ENCODE data around the gene C16orf82. TPM values are rescaled to one million over a fixed set of nuclear protein-coding genes. Genes with fewer than 3 reads are reported as not detected.

The C16orf82 gene
- total RNA-seq, 2 donors from 2014 or later, result not detected

DNA sequence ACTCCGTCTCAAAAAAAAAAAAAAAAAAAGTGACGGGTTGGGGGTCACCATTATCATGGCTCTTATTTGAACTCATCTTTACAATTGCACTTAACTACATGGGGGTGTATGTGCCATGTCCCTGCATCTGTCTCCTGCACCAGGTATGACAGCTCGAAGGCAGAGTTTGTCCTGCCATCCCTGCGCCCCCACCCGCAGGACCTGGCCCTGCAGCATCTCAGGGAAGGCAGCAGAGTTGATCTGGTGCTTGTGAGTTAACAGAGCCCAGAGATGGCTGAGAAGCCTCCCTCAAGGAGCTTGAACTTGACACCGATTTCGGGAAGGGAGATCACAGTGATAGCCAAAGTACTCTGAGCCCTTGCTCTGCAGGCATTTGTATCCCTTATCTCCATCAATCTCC lies 44.8 kb downstream of the C16orf82 start:
- no peak for ATAC-seq
- peaks cover 0 to 4% of the 10 kb centered on the region in 2 donors for H3K27me3 ChIP-seq
- H3K4me3 ChIP-seq, result no peak overlapping the region
- 38 to 58% methylated on average over 6 to 7 of the region's 7 CpGs for WGBS, 2 donors
- no peaks in the 10 kb centered on the region for H3K36me3 ChIP-seq (replicated peaks in 1 of 2; ENCODE audit: insufficient read depth in 1 of 2, low read depth in 2 of 2)
- H3K9me3 ChIP-seq, result no peaks in the 10 kb centered on the region
- intact Hi-C loops (cut with DNase I), result loop anchor here (10.0 kb wide), 1 partner anchor 1267 kb away; no protein-coding TSS in a partner anchor
- peaks cover 8% of the 10 kb centered on the region for H3K4me1 ChIP-seq
- TF ChIP-seq POLR2A (IDR thresholded peaks at IDR 0.05), result no peak
- TF ChIP-seq, protein P1, sequence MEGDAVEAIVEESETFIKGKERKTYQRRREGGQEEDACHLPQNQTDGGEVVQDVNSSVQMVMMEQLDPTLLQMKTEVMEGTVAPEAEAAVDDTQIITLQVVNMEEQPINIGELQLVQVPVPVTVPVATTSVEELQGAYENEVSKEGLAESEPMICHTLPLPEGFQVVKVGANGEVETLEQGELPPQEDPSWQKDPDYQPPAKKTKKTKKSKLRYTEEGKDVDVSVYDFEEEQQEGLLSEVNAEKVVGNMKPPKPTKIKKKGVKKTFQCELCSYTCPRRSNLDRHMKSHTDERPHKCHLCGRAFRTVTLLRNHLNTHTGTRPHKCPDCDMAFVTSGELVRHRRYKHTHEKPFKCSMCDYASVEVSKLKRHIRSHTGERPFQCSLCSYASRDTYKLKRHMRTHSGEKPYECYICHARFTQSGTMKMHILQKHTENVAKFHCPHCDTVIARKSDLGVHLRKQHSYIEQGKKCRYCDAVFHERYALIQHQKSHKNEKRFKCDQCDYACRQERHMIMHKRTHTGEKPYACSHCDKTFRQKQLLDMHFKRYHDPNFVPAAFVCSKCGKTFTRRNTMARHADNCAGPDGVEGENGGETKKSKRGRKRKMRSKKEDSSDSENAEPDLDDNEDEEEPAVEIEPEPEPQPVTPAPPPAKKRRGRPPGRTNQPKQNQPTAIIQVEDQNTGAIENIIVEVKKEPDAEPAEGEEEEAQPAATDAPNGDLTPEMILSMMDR (IDR thresholded peaks at IDR 0.05), result no peak
- no peak for DNase-seq
- no peak overlapping the region for H3K27ac ChIP-seq

DNA sequence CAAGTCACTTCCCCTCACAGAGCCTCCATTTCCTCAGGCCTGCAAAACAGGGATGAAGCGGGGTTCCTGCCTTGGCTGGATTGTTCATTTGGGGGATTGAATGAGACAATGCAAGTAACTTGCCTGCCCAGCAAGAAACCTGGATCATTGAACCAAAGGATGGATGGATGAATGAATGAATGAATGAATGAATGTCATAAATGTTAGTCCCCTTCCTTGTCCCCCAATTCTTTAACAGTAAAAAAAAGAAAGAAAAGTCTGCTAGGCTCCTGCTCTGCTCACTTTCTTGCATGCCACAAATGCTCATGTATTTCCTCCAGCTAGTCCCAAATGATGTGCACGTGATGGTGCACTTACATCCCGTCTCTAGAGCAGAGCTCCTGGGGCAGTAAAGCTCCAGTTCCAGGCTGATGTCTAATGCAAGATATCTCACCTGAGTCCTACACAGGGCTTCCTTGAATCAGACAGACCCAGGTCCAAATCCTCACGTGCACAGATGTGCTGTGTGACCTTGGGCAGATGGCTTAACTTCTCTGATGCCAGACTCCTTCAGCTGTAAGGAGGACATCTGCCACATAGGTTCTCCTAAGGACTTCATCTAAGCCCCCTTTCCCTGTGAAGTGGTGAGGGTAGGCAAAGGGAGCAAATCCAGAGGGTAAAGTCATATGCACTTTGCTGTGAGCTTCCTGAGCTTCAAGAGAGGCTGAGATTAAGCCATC lies 45.5 kb downstream of the C16orf82 start:
- Histone ChIP-seq H3K36me3 (replicated peaks in 1 of 2; ENCODE audit: insufficient read depth in 1 of 2, low read depth in 2 of 2) (no peaks in the 10 kb centered on the region), H3K9me3 (no peaks in the 10 kb centered on the region), H3K27me3 (peaks cover 0 to 4% of the 10 kb centered on the region in 2 donors), H3K27ac (no peak overlapping the region), H3K4me3 (no peak overlapping the region), H3K4me1 (peaks cover 8% of the 10 kb centered on the region)
- WGBS, 2 donors, result 49 to 57% methylated on average over 4 of the region's 4 CpGs
- intact Hi-C loops (cut with DNase I), result loop anchor here (10.0 kb wide), 1 partner anchor 1267 kb away; no protein-coding TSS in a partner anchor
- DNase-seq (no peak), ATAC-seq (no peak)
- no peak for TF ChIP-seq POLR2A (IDR thresholded peaks at IDR 0.05)
- TF ChIP-seq, protein P1 (IDR thresholded peaks at IDR 0.05), result no peak

DNA sequence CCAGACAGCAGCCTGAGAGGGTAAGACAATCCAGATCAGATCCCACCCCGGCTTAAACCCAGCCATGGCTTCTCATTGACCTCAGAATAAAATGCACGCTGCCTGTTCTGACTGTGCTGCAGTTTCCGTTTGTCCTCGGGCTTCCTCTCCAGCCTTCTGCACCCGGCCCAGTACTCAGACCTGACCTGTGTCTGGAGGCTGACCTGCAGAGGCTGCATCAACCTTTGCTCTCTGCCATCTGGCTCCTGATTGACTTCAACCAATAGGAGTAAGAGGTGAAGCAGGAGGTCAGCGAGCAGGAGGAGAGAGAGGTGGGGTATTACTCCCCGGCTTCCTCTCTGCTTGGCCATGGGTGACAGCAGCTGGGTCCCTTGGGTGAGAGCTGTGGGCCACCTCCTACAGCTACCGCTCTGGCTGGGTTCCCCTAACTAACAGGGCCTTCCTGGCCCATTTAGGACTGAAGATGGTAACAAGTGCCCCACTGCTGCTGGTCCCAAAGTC lies 46.7 kb downstream of the C16orf82 start:
- TF ChIP-seq, protein P1 (IDR thresholded peaks at IDR 0.05), result no peak
- TF ChIP-seq POLR2A (IDR thresholded peaks at IDR 0.05), result no peak
- Histone ChIP-seq H3K4me3 (no peak overlapping the region), H3K36me3 (replicated peaks in 1 of 2; ENCODE audit: insufficient read depth in 1 of 2, low read depth in 2 of 2) (no peaks in the 10 kb centered on the region), H3K27ac (no peak overlapping the region), H3K9me3 (no peaks in the 10 kb centered on the region), H3K27me3 (peaks cover 0 to 4% of the 10 kb centered on the region in 2 donors), H3K4me1 (peaks cover 8% of the 10 kb centered on the region)
- intact Hi-C loops (cut with DNase I), result loop anchor here (10.0 kb wide), 1 partner anchor 1269 kb away; no protein-coding TSS in a partner anchor
- DNase-seq (no peak), ATAC-seq (no peak)
- 35 to 45% methylated on average over 6 to 8 of the region's 8 CpGs for WGBS, 2 donors

DNA sequence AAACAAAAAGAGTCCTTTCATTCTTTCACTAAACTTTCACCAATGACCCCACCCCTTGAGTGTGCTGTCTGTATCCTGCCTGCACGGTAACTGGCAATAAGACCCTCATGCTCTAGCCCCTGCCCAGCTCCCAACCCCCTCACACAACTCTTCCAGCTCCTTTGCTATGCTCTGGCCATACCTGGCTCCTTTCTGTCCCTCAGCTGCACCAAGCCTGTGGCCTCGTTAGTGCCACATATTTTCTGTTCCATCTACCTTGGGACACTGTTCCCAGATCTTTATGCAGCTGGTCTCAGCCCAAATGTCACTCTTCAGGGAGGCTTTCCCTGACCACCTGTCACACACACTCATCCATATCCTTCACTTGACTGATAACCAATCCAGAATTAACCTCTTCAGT lies 47.3 kb downstream of the C16orf82 start:
- 62 to 68% methylated on average over 2 of the region's 2 CpGs for WGBS, 2 donors
- ATAC-seq (no peak), DNase-seq (no peak)
- TF ChIP-seq, protein P1 (IDR thresholded peaks at IDR 0.05), result no peak
- TF ChIP-seq POLR2A (IDR thresholded peaks at IDR 0.05), result no peak
- Histone ChIP-seq H3K36me3 (replicated peaks in 1 of 2; ENCODE audit: insufficient read depth in 1 of 2, low read depth in 2 of 2) (no peaks in the 10 kb centered on the region), H3K27me3 (peaks cover 0 to 4% of the 10 kb centered on the region in 2 donors), H3K27ac (no peak overlapping the region), H3K4me1 (peaks cover 8% of the 10 kb centered on the region), H3K4me3 (no peak overlapping the region), H3K9me3 (no peaks in the 10 kb centered on the region)
- intact Hi-C loops (cut with DNase I), result loop anchor here (10.0 kb wide), 1 partner anchor 1269 kb away; no protein-coding TSS in a partner anchor
